Thyroid gland (tissue), 4 donors: Measurements from ENCODE around the gene KCNJ14.

ENCODE experiments used
- CTCF ChIP-seq, 6 experiments: fragments of 200-600 bp in 3 of 6; fragments of 450-650 bp in 3 of 6; sonication (generic) in 3 of 6; IDR thresholded peaks; one replicate each; pipeline ENCODE4 v1.5.1; 2016 to 2019; ENCODE audit warnings: antibody characterized with exemption in 6 of 6, mild to moderate bottlenecking in 2 of 6, inconsistent platforms in 1 of 6, moderate library complexity in 1 of 6
- POLR2A ChIP-seq, 2 donors: fragments of 450-650 bp; IDR thresholded peaks; one replicate each; pipeline ENCODE4 v1.6.1; 2017; ENCODE audit warnings: antibody characterized with exemption in 2 of 2, mild to moderate bottlenecking in 2 of 2, moderate library complexity in 1 of 2

GRCh38 chr19:48444129-48444935 is 11.0 kb upstream of the KCNJ14 start:
- TF ChIP-seq POLR2A (IDR thresholded peaks at IDR 0.05) (no peak), CTCF (IDR thresholded peaks at IDR 0.05) (no peak)
